IPS-NIHi7 (cell line): Measurements from ENCODE around the gene SPECC1L.
"Not testable (repeated sequence)": the region's sequence is repeated elsewhere in the genome, so short reads cannot be mapped to it uniquely, and the experiment has no call there.

ENCODE experiments used
- DNase-seq: peaks from one replicate; pipeline ENCODE4 v3.0.0; 2012; ENCODE audit warnings: mixed read lengths; ENCODE audit errors: extremely low spot score

The SPECC1L gene

GRCh38 chr22:24287212-24287611 lies 16.6 kb downstream of the SPECC1L start:
- not testable (repeated sequence) for DNase-seq

- not testable (repeated sequence) for DNase-seq
Measured at GRCh38 chr22:24287801-24288200, 17.2 kb downstream of the SPECC1L start.

- DNase-seq: no peak
Measured at GRCh38 chr22:24289114-24289513, 18.5 kb downstream of the SPECC1L start.

GRCh38 chr22:24289741-24290163 lies 19.1 kb downstream of the SPECC1L start:
- DNase-seq: no peak

- no peak for DNase-seq
Measured at GRCh38 chr22:24290459-24290858, 19.8 kb downstream of the SPECC1L start.

- no peak for DNase-seq
Measured at GRCh38 chr22:24291515-24292201, 21.0 kb downstream of the SPECC1L start.

GRCh38 chr22:24292202-24292830 lies 21.7 kb downstream of the SPECC1L start:
- not testable (repeated sequence) for DNase-seq

- DNase-seq: not testable (repeated sequence)
Measured at GRCh38 chr22:24294913-24295312, 24.3 kb downstream of the SPECC1L start.

GRCh38 chr22:24298497-24299155 lies 28.0 kb downstream of the SPECC1L start:
- not testable (repeated sequence) for DNase-seq

- DNase-seq: not testable (repeated sequence)
Measured at GRCh38 chr22:24300522-24300921, 29.9 kb downstream of the SPECC1L start.

GRCh38 chr22:24302591-24302990 lies 32.0 kb downstream of the SPECC1L start:
- DNase-seq: no peak

- DNase-seq: no peak
Measured at GRCh38 chr22:24303007-24303406, 32.4 kb downstream of the SPECC1L start.

- DNase-seq: no peak
Measured at GRCh38 chr22:24304062-24304675, 33.5 kb downstream of the SPECC1L start.

- no peak for DNase-seq
Measured at GRCh38 chr22:24305260-24305692, 34.6 kb downstream of the SPECC1L start.

GRCh38 chr22:24310969-24311368 lies 40.3 kb downstream of the SPECC1L start:
- no peak for DNase-seq

- DNase-seq: no peak
Measured at GRCh38 chr22:24315367-24315966, 44.8 kb downstream of the SPECC1L start.

GRCh38 chr22:24316264-24316663 lies 45.6 kb downstream of the SPECC1L start:
- DNase-seq: not testable (repeated sequence)

GRCh38 chr22:24317511-24317910 lies 46.9 kb downstream of the SPECC1L start:
- DNase-seq: not testable (repeated sequence)

GRCh38 chr22:24319451-24319850 lies 48.8 kb downstream of the SPECC1L start:
- no peak for DNase-seq

GRCh38 chr22:24321999-24322398 lies 51.4 kb downstream of the SPECC1L start:
- no peak for DNase-seq

GRCh38 chr22:24322522-24322921 lies 51.9 kb downstream of the SPECC1L start:
- DNase-seq: no peak

GRCh38 chr22:24323233-24323632 lies 52.6 kb downstream of the SPECC1L start:
- no peak for DNase-seq
